ENCODE measurements around the gene MRPL41.

Gene MRPL41

DNA sequence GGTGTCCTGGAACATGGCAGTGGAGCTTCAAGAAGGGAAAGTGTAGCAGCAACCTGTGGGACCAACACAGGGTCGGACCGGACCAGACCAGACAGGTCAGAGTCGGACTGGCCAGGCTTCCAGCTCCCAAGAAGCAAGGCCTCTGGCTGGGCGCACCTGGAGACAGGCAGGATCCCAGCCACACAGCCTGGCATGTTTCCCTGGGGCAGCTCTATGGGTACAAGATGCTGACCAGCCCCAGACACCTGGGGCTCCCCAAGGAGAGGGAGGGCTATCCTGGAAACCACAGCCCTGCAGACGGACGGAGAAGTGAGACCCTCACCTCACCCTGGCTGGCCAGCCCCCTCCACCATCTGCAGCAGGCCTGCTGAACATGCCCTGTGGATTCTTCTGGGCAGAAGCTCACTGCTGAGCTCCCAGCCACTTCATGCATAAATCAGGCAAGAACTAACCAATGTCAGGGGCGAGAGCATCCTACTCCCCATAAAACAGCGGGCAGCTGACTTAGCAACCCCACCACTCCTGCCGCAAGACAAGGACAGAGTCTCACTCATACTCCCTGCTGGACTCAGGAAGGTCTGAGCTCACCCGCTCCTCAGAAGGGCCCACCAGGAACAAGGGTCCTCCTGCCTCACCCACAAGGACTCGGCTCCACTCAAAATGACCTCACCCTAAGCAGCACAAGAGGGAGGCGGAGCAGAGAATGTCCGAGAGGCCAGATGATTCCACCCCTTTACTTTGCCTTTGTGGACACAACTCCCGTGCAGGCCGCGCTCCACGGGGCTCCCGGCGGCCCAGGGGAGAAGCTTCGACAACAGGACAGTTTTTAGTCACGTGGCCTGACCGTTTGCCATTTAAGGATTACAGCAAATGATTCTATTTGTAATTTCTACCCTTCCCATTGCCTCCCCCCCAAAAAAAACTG lies 29.9 kb downstream of the MRPL41 start:
- TF ChIP-seq, protein P1, sequence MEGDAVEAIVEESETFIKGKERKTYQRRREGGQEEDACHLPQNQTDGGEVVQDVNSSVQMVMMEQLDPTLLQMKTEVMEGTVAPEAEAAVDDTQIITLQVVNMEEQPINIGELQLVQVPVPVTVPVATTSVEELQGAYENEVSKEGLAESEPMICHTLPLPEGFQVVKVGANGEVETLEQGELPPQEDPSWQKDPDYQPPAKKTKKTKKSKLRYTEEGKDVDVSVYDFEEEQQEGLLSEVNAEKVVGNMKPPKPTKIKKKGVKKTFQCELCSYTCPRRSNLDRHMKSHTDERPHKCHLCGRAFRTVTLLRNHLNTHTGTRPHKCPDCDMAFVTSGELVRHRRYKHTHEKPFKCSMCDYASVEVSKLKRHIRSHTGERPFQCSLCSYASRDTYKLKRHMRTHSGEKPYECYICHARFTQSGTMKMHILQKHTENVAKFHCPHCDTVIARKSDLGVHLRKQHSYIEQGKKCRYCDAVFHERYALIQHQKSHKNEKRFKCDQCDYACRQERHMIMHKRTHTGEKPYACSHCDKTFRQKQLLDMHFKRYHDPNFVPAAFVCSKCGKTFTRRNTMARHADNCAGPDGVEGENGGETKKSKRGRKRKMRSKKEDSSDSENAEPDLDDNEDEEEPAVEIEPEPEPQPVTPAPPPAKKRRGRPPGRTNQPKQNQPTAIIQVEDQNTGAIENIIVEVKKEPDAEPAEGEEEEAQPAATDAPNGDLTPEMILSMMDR (IDR thresholded peaks at IDR 0.05; ENCODE audit: low read depth, low read length, missing control alignments): no peak
- H3K4me3 ChIP-seq (replicated peaks; ENCODE audit: low read depth, low read length): no peak overlapping the region
- no peak for DNase-seq (ENCODE audit: extremely low read depth, low read depth)

DNA sequence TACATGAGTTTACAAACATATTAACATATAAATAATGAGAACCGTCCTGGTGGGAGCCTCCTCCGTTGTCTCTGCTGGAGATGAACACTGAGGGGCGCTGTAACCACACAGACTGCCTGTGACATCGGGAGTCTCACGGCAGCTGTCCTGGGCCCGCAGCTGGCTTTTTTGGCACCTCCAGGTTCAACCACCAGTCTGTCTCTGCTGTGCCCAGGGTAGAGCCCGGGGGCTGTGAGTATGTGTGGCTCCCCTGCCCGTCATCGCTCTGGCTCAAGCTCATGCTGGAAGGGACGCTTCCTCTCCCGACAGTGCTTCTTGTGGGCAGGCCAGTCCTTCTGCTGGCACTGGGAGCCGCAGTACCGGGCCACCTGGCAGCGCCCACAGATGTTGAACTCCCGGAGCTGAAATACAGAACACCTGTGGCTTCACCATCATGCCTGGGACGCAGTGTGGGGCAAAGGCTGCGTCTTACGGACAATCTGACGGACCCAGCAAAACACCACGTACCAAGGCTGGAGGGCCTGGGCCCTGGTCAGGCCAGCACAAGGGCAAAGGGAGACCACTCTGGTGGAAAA lies 30.7 kb downstream of the MRPL41 start:
- H3K4me3 ChIP-seq (replicated peaks; ENCODE audit: low read depth, low read length): no peak overlapping the region
- no peak for DNase-seq (ENCODE audit: extremely low read depth, low read depth)
- TF ChIP-seq, protein P1 (IDR thresholded peaks at IDR 0.05; ENCODE audit: low read depth, low read length, missing control alignments): peak; percentile 23

DNA sequence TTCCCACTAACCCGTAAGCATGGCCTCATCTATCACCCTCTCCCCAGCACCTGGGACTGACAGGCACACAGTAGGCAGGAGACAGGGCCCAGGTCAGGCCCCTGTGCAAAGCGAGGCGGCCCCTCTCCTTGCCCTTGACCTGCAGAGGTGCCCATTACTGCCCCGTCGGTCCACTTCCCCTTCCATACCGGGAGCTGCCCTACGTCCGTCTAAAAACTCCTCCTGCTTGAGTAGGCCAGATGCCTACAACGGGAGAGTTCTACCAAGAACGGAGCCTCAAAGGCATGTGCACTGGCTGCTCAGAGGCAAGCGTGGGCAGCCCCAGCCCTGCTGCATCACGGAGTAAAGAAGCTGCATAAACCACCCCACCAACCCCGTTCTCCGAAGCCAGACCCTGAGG lies 31.7 kb downstream of the MRPL41 start:
- TF ChIP-seq, protein P1 (IDR thresholded peaks at IDR 0.05; ENCODE audit: low read depth, low read length, missing control alignments): no peak
- no peak for DNase-seq (ENCODE audit: extremely low read depth, low read depth)
- no peak overlapping the region for H3K4me3 ChIP-seq (replicated peaks; ENCODE audit: low read depth, low read length)

DNA sequence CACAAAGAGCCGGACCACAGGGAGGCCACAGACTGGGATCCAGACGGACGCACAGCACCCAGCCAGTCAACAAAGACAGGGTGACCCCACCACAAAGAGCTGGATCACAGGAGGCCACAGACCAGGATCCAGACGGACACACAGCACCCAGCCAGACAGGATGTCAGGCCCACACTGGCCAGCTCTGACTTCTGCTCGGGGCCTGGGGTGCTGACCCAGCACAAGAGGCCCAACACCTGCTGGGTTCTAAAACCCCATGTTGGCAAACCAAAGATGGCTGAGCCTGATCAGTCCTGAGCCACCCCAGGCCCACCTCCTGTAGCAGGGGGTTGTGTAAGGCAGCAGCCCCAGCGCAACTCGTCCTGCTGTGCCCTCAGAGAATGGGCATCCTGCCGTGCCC lies 32.3 kb downstream of the MRPL41 start:
- H3K4me3 ChIP-seq (replicated peaks; ENCODE audit: low read depth, low read length): no peak overlapping the region
- no peak for DNase-seq (ENCODE audit: extremely low read depth, low read depth)
- TF ChIP-seq, protein P1 (IDR thresholded peaks at IDR 0.05; ENCODE audit: low read depth, low read length, missing control alignments): no peak

DNA sequence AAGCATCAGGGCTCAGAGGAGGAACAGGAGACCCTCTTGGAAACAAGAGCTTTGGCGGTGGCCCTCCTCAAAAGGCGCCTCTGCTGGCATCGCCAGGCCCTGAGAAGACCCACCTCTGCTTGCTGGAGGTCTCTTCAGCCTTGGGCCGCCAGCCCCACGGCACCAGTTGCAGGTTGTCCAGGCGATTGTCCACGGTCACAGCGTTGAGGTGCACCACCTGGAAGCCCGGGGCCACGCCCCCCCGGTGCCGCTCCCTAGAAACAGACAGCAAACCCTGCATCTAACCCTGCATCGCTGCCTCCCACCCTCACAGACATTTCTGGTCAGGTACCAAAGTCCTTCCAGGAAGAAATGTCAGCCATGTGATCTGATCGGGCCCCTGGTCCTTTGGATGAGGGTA lies 35.2 kb downstream of the MRPL41 start:
- TF ChIP-seq, protein P1 (IDR thresholded peaks at IDR 0.05; ENCODE audit: low read depth, low read length, missing control alignments): no peak
- DNase-seq (ENCODE audit: extremely low read depth, low read depth): no peak
- H3K4me3 ChIP-seq (replicated peaks; ENCODE audit: low read depth, low read length): no peak overlapping the region

DNA sequence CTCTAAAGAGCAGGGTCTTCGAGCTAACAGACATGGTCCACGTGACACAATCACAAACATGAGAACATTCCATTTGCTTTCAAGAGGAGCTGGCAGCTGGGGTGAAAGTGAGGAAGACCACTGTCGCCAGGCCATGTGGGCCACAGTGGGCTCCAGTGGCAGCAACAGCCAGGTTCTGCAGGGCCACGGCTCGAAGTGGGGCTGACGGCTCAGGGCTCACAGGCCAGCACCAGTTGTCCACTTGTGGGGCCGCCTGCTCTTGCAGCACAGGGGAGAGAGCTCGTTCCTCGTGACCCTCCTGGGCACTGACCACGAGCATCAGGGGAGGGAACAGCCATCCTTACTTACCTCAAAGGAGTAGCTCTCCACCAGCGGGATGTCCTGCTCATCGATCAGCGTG lies 36.6 kb downstream of the MRPL41 start:
- no peak for DNase-seq (ENCODE audit: extremely low read depth, low read depth)
- H3K4me3 ChIP-seq (replicated peaks; ENCODE audit: low read depth, low read length): peak overlapping the region; percentile 68
- TF ChIP-seq, protein P1 (IDR thresholded peaks at IDR 0.05; ENCODE audit: low read depth, low read length, missing control alignments): no peak

All from HFF-Myc (cell line).